UCSD-AML1 (cell line): Measurements from ENCODE around the gene DCDC1.

ENCODE experiments used
- DNase-seq: peaks from one replicate; lab custom pipeline; 2025; ENCODE audit not compliant: unreplicated experiment; lab: John Stamatoyannopoulos, UW

DCDC1 gene

GRCh38 chr11:31233425-31233824 lies 136.1 kb downstream of the DCDC1 start:
- no peak for DNase-seq

DNA sequence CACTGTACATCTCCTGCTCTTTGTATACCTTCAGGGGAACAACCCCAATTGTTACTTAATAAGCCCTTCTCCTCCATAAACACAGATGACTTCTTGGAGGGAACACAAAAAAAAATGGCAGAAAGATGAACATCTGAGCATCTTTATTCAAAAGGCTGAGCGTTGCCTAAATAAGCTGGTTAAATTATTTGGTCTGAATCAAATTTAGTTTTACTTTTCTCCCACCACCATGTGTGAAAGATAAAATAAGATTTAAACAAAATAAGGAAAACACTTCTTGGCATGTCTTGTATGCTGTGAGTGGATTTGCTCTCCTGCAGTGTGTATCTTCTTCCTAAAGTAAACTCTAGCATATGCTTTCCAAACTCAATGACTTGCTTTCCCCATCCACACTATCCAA lies 137.9 kb downstream of the DCDC1 start:
- no peak for DNase-seq

DNA sequence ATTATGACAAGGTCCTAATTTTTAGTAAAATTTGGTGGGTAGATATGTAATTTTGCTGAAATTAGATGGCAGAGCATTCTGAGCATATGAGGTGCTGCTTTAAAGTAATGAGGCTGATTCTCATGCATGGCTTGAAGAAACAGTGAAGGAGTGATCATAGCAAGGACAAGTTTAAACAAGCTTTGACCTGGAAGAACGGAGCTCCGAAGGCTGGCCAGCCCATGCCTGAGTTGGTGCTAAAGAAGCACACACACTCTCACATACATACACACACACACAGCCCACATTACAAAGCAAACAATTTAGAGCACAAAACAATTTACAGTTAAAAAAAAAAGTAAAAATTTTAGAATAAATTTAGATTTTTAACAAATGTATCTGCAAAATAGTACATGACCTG lies 150.7 kb downstream of the DCDC1 start:
- no peak for DNase-seq

GRCh38 chr11:31214372-31214771 lies 155.2 kb downstream of the DCDC1 start:
- no peak for DNase-seq

DNA sequence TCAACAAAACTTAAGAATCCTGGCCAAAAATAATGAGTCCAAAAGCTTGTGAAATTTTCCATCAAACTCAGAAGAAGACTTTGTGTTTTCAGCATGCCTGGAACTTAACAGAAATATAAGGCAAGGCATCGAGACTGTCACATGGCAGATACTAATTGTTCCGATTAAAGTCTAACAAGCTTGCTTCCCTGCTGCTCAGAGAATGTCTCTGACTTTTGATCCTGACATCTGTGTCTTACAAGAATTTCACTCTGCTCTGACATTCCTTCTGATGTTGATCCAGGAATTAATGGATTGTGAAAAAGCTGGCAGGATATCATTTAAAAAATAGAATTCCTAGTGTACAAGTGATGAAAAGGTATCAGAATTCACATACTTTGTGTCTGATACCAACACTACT lies 170.2 kb downstream of the DCDC1 start:
- no peak for DNase-seq

DNA sequence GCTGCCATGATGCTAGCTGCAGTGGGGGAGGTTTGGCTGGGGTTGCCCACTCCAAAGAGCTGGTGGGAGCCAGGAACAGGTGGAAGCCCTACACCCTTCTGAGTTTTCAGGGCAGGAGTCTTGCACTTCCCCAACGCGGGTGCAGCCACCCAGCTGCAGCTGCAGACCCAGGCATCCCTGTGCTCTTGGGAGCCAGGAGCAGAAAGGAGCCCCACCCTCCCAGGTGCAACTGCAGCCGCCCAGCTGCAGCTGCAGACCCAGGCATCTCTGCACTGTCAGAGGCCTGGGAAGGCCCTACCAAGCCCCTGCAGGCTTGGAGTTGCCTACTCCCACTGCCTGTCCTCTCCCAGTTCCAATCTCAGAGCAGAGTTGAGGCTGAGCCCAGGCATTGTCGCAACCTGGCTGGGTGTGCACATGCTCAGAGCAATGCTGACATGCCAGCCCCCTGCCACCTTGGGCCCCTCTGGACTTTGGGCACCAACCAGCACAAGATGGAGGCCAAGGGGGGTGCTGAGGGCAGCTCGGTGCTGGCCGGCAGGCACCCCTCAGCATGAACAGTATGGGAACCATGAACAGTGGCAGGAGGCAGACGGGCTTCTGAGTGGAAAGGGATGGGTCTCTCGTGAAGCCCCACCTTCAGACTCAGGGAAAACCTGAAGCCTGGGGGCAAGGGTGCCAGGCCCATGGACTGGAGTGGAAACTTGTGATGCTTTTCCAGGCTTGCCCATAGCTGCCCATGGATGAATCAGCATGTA lies 195.4 kb downstream of the DCDC1 start:
- DNase-seq, result no peak

- no peak for DNase-seq
Observed at GRCh38 chr11:31160504-31161422, 208.8 kb downstream of the DCDC1 start.

- DNase-seq, result no peak
Observed at GRCh38 chr11:31150841-31151240, 218.7 kb downstream of the DCDC1 start.

DNA sequence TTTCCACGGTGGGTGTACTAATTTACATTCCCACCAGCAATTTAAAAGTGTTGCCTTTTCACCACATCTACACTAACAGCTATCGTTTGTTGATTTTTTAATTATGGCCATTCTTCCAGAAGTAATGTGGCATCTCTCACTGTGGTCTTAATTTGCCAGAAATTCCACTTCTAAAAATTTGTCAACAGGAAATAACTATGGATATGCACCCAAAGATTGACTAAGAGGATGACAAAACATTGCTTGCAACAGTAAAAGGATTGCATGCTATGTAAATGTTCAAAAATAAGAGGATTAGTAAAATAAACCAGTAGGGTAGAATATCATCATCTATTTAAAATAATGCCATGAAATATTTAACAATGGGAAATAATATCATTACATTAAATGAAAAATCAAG lies 219.5 kb downstream of the DCDC1 start:
- DNase-seq, result no peak

DNA sequence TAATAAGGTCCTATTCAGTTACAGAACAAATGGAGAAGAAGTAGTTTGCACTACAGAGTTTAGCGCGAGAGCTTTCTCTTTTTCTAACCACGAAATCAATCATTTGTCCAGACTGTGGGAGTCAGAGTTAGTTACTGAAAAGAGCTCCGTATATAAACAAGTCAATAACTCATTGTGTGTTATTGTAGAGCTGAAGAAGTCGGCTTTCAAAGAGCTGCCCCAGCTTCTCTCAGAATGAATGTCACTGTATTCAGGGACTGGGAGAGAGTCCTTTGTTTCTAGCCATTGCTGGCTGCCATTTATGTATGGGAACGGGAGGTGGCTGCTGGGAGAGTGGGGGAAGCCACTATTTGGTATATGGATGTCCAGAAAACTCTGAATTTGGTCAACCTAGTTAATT lies 227.8 kb downstream of the DCDC1 start:
- no peak for DNase-seq

DNA sequence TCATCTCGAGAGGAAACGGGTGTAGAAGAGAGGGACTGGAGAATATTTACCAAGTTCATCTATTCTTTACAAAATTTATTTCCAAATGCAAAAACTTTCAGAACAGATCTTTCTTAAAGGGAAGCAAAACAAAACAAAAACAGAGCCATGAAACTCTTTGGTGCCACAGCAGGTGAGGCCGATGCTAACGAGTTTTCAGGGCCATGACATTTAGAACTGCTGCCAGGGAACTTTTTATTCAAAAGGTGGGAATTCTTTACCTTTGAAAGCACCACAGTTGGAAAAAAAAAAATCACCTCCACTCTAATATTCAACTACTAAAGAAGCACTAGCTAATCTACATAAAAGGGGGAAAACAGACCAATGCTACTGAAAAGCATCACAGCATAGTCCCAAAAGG lies 230.1 kb downstream of the DCDC1 start:
- no peak for DNase-seq

DNA sequence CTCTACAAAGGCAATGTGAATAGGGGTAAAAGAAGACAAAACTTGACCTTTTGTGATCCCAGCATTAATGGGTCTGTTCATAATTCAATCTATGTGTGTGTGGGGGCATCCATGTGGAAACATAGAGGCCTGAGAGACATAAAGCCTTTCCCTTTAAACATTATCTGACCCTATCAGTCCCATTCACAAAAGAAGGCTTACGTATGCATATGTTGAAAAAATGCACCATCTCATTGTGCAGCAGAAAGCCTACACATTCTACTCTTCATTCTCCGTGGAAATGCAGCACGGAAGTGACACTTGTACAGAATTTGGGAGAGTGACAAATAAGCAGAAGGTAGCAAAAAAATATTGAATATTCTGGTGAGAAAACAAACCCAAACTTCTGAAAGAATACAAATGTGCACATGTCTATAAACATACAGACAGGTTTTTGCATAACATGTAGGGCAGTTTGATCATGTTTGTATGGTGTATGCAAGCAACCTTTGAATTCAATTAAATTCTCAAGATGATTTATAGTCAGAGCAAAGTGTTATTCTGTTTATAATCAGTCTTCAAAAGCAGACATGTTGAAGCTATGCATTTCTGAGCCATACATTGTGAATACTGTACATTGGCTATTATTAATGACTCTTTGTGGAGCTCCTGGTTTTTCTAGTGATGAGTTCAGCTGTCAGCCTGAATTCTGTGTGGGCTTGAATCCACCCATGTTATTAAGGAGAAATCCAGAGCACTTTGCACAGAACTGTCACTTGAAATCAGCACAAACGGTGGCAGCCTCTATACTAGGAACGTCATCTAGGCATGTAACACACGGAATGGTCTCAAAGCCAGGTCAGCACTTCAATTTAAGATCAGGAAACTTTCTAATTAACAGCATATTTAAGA lies 236.8 kb downstream of the DCDC1 start:
- DNase-seq, result no peak

DNA sequence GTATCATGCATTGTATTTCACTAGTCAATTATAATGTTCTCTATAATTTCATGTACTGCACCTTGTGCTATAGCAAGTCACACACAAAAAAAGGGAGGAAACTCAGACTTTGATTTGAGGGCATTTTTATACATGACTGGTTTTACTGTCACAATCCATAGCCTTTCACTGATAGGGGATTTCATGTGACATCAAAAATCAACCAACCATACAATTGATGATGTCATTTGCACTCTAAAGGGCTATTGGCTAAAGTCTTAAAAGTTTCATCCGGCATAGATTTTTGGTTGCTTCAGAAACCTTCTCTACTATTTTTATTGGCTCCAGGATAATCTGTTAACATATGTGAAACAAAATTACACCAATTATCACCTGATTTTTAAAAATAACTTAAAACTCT lies 237.8 kb downstream of the DCDC1 start:
- no peak for DNase-seq

GRCh38 chr11:31127290-31127689 lies 242.2 kb downstream of the DCDC1 start:
- DNase-seq, result no peak

DNA sequence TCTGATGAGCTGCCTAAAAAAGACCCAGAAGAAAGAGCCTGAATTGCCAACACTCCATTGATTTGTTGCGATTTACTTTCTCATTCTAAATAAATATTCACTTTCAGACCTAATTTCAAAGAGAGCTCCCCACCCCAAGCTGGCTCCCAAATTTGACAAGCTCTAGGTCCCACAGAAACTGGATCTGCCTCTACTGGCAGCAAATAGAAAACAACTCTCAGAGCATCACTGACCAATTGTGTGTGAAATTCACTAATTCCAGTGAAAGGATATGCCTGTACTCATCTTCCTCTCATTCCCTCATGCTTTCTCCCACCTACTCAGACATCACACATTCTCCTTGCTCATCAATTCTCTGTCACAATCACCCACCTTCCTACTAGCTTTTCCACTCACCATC lies 249.1 kb downstream of the DCDC1 start:
- no peak for DNase-seq

GRCh38 chr11:31118566-31118965 lies 251.0 kb downstream of the DCDC1 start:
- no peak for DNase-seq

DNA sequence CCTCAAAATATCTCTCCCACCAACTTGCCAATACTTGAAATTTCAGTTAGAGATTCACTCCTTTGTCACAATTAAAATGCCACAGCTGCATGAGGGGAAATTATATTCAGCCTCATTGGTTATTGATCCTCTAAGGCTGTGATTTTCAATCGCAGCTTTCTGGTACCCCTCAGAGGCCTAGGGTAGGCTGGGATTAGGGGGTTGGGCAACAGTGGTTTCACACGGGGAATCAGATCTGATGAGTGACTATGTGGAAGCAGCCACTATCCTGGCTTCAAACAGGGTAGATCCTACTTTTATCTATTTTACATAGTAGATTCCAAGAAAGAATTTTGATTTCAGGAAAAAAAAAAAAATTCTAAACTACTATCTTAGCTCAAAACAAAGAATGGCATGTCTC lies 252.5 kb downstream of the DCDC1 start:
- no peak for DNase-seq

DNA sequence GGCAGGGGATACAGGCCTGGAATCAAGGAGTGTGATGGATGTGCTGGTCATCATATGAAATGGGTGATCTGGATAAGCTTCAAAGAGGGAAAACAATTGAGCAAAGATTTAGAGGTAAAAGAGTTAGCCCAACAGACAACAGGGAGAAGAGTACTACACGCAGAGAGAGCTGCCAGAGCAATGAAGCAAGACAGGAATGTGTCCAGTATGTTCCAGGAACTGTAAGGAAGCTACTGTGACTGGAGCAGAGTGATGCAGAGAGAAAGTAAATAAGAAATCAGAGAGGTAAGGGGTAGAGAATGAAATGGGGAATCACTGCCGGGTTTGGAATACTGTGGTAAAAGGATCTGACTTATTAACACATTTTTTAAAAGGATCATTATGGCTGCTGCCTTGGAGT lies 255.1 kb downstream of the DCDC1 start:
- no peak for DNase-seq

DNA sequence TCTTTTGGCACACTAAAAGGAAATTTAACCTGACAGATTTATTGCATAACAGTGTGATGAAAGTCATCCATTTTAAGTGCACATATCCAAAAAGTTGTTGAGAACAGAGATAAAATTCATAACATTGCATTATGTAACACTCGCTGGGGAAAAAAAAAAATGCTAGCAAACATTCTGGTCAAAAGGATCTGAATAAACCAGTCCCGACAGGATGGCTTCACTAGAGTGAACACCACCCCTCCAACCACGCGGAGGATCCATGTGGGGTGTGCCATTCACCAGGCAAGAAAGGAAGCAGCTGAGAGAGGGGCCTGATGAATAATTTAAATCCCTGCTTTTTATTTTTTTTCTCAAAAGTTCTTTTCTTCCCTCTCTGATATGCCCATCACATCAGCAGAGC lies 258.7 kb downstream of the DCDC1 start:
- no peak for DNase-seq

GRCh38 chr11:31109446-31109845 lies 260.1 kb downstream of the DCDC1 start:
- no peak for DNase-seq

DNA sequence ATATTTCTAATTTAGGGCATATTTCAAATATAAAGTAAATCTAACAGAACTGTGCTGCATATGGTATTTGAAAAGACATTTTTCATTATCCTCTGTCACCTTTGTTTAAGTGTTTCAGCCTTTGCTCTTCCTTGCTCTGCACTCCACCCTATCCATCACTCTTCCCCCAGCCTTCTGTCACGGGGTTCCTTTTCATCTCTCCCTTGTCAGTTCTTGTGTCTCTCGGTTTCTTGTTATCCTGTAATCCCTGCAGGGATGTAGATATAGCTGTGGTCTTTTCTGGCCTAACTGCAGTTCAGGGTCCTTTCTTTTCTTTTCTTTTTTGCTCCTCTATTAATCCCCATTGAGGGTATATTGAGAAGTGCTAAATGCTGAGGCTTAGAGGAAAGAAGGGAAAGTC lies 261.9 kb downstream of the DCDC1 start:
- DNase-seq, result no peak
